Measurements from ENCODE around the gene CCDC63.

GRCh38 chr12:110865521-110865920 lies 18.7 kb downstream of the CCDC63 start:
- TF ChIP-seq, protein P1, sequence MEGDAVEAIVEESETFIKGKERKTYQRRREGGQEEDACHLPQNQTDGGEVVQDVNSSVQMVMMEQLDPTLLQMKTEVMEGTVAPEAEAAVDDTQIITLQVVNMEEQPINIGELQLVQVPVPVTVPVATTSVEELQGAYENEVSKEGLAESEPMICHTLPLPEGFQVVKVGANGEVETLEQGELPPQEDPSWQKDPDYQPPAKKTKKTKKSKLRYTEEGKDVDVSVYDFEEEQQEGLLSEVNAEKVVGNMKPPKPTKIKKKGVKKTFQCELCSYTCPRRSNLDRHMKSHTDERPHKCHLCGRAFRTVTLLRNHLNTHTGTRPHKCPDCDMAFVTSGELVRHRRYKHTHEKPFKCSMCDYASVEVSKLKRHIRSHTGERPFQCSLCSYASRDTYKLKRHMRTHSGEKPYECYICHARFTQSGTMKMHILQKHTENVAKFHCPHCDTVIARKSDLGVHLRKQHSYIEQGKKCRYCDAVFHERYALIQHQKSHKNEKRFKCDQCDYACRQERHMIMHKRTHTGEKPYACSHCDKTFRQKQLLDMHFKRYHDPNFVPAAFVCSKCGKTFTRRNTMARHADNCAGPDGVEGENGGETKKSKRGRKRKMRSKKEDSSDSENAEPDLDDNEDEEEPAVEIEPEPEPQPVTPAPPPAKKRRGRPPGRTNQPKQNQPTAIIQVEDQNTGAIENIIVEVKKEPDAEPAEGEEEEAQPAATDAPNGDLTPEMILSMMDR (IDR thresholded peaks at IDR 0.05; ENCODE audit: low read depth, low read length): no peak
- TF ChIP-seq POLR2A (IDR thresholded peaks at IDR 0.05; ENCODE audit: extremely low read depth, insufficient read length) (no peak), MYC (IDR thresholded peaks at IDR 0.05; ENCODE audit: low read depth, low read length) (no peak)
- TF ChIP-seq, protein P2, sequence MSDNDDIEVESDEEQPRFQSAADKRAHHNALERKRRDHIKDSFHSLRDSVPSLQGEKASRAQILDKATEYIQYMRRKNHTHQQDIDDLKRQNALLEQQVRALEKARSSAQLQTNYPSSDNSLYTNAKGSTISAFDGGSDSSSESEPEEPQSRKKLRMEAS (IDR thresholded peaks at IDR 0.05; ENCODE audit: low read depth, low read length): no peak

Data from NB4 (cell line).